GM12875 (cell line): ENCODE data around the gene CCDC116.

Source experiments
- H3K4me3 ChIP-seq: one replicate; pipeline ENCODE4 v1.5.1; 2011; ENCODE audit warnings: low read depth, low read length, control low read depth
- TF ChIP-seq, protein P1 (sequence below): IDR thresholded peaks from 2 replicates; pipeline ENCODE4 v1.5.1; 2011; ENCODE audit warnings: low read depth, mild to moderate bottlenecking, control low read depth, inconsistent platforms, low read length, moderate library complexity, borderline replicate concordance; ENCODE audit not compliant: insufficient read depth

Gene CCDC116

DNA sequence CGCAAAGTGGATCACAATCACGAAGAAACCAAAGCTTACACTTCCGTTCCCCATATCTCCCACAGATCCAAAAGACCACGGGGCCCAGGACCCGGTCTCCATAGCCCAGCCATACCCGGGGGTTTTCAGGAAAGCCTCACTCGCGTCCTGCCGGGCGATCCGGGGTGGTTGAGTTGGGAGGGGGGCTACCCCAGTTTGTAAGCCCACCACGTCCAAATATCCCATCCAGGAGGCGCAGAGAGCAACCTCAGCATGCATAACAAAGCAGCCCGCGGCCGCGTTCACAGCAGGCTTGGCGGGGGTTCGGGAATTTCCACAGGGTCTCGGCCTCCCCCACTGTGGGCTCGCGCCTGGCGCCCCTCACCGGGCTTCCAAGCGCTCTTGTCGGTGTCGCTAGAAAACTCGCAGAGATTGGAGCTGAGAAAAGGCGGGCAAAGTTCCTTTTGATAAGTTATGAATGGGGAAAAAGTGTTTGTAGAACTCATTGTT, 19.0 kb downstream of the CCDC116 start:
- peak overlapping the region; percentile 95 for H3K4me3 ChIP-seq
- TF ChIP-seq, protein P1, sequence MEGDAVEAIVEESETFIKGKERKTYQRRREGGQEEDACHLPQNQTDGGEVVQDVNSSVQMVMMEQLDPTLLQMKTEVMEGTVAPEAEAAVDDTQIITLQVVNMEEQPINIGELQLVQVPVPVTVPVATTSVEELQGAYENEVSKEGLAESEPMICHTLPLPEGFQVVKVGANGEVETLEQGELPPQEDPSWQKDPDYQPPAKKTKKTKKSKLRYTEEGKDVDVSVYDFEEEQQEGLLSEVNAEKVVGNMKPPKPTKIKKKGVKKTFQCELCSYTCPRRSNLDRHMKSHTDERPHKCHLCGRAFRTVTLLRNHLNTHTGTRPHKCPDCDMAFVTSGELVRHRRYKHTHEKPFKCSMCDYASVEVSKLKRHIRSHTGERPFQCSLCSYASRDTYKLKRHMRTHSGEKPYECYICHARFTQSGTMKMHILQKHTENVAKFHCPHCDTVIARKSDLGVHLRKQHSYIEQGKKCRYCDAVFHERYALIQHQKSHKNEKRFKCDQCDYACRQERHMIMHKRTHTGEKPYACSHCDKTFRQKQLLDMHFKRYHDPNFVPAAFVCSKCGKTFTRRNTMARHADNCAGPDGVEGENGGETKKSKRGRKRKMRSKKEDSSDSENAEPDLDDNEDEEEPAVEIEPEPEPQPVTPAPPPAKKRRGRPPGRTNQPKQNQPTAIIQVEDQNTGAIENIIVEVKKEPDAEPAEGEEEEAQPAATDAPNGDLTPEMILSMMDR = no peak

DNA sequence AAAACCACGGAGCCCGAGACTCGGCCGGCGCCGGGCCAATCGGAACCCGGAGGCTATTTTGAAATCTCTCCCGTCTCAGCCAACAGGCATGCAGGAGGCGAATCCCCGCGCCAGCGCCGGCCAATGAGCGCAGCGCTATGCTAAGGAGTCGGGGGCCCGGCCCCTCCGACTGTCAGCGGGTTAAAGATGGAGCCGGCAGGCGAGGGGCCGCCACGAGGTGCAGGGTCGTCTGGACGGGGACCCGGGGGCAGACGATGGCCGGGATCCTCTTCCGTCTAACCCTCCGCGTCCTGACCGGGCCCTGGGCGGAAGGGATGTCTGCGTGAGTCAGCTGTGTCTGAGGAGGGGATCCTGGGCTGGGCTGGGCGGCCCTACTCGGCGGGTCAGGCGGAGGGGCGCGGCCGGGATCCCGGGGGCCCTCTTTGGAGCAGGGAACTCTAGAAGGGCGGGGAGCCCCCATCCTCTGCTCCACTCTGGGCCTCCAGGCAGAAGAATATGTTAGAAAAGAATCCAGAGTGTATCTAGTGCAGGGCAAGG, 19.5 kb downstream of the CCDC116 start:
- TF ChIP-seq, protein P1 = no peak
- H3K4me3 ChIP-seq = peak overlapping the region; percentile 95

DNA sequence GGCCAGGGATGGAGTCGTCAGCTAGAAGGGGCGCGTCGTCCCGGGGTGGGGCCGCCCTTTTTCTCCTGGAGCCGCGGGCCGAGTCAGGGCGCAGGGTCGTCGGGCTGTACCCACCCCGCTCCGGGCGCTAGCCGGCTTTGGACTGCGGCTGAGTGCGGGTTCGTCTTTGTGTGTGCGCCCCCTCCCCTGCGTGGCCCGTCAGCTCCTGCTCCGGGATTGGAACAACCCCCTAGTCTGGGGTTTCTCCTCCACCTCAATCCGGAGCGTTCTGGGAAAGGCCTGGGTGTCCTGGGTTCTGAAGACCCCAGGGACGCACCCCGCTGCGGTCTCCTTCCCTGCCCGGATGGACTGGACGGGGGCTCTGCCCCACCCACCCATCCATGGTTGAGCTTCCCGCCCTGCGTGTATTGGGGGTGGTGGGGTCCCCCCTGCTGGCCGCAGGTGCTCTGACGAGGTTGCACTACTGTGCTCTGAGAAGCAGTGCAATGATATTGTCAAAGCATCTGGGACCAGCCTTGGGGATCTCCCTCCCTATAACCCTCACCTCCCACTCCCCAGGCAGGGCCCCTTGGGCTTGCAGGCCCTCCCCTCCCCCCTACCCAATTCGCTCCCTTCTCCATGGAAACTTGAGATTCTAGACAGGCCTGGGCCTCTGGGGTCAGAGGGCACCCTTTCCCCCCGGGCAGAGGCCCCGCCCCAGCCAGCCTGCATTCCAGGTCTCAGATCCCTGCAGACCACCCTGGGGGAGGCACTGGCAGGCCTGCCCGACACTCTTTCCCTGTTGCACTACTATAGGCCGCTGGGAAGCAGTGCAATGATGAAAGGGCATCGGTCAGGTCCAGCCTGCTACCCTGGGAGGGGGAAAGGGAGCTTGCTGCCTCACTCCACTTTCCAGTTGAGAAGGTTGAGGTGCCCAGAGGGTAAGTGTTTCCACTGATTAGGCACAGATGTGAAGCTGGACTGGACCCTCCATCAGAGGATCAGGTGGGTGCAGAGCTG, 20.3 kb downstream of the CCDC116 start:
- TF ChIP-seq, protein P1 = peak; percentile 29; the same call in 1 of the 2 replicates
- peak overlapping the region; percentile 95 for H3K4me3 ChIP-seq

DNA sequence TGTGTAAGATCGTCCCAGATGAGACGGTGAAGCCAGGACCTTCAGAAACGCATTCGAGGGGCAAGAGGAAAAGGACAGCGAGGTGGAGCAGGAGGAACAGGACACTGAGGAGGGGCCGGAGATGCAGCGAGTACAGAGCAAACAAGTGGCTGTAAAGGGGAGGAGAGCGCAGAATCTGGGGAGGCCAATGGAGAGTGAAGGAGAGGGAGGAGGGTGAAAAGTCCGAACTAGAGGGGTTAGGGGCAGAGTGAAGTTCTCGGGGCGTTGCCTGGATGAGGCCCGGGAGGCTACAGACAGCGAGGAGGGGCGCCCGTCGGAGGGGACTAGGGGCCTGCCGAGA, 24.4 kb downstream of the CCDC116 start:
- peak overlapping the region; percentile 50 for H3K4me3 ChIP-seq
- TF ChIP-seq, protein P1 = no peak

DNA sequence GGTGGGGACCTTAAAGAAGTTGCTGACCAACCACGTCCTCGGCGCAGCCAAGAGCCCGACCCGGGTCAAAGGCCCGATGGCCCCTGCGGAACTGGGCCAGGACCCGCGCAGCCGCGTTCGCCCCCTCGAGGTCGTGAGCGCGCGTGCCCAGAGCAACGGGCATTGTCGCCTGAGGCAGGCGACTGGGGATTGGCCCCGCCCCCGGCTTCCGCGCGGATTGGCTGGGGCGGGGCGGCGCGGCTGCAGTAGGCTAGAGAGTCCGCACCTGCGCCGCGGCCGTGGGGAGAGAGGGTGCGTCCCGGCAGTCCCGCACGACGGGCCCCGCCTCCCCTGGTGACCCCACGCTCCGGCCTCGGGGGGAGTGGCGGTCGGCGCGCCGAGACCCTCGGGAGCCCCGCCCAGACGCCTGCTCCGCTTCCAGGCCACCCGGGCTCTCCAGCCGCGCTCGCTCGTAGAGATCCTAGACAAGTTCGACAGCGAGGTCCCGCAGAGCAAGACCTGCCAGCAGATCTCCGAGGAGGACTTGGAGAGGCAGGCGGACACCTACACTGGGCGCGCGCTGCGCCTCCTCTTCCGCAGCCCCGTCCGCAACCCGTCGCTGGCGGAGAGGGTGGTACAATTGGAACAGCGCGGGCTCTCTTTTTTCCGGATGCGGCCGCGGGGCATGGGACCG, 24.9 kb downstream of the CCDC116 start:
- TF ChIP-seq, protein P1 = peak; percentile 39
- peak overlapping the region; percentile 50 for H3K4me3 ChIP-seq

DNA sequence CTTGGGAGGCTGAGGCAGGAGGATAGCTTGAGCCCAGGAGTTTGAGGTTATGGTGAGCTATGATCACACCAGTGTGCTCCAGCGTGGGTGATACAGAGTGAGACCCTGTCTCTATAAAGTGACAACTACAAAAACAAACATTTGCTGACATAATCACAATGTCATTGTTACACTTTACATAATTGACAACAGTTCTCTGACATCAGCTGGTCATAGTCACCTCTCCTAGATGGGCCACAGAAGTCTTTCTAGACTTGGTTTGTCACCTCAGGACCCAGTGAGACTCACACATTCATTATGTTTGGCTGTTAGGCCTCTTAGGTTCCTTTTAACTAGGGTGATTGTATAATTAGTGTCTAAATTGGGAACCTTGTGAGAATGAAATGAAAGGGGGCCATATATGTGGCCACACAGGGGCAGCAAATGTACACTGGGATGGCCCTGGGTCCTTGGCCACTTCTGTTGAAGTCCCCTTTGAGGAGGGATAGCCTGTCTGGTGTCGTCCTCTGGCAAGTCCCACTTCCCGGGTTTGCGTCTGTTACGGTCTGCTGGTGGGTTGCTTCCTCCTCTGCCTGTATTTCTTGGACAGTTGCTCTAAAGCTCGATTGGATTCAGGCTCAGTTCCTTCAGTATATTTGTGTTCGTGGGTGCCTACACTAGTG, 27.4 kb downstream of the CCDC116 start:
- TF ChIP-seq, protein P1 = no peak
- no peak overlapping the region for H3K4me3 ChIP-seq
